ENCODE results near the gene ZFYVE28. TPM values are rescaled to one million over a fixed set of nuclear protein-coding genes. Genes with fewer than 3 reads are reported as not detected.
A peak's percentile ranks its signal among the peaks of the same experiment; 100 is the strongest.

Gene ZFYVE28
- total RNA-seq, 4 donors from 2014 or later, result 8.9 to 19.1 (median 16.4) TPM

DNA sequence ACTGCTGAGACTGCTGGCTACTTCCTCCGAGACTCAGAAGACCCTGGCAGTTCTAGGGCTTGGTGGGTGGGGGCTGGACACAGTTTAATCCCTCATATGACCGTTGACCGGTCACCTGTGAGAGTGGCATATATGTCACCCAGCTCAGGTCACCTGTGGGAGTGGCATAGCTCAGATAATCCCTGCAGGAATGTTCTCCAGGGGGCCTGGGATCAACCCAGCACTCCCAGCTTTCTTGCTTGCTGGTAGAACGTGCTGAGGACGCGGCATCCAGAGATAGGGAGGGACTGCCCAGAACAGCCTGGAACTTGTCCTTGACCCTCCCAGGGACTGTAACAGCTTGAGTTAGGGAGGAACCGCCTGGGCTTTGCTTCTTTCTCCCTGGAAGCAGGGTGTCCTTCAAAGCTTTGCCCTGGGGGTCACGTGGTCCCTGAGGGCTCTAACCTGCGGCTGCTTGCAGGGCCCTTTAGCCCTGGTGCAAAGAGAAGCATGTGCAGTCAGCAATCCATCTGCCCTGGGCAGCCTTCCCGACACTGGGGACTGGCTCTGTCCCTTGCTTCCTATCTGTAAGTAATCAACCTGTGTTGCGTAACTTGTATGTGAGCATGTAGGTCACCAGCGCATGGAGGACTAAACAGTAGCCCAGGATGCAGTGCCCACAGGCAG, 55.3 kb downstream of the ZFYVE28 start:
- peak; percentile 69 to 77 for DNase-seq
- 67 to 75% methylated on average over 7 to 10 of the region's 12 CpGs for WGBS, 2 donors

DNA sequence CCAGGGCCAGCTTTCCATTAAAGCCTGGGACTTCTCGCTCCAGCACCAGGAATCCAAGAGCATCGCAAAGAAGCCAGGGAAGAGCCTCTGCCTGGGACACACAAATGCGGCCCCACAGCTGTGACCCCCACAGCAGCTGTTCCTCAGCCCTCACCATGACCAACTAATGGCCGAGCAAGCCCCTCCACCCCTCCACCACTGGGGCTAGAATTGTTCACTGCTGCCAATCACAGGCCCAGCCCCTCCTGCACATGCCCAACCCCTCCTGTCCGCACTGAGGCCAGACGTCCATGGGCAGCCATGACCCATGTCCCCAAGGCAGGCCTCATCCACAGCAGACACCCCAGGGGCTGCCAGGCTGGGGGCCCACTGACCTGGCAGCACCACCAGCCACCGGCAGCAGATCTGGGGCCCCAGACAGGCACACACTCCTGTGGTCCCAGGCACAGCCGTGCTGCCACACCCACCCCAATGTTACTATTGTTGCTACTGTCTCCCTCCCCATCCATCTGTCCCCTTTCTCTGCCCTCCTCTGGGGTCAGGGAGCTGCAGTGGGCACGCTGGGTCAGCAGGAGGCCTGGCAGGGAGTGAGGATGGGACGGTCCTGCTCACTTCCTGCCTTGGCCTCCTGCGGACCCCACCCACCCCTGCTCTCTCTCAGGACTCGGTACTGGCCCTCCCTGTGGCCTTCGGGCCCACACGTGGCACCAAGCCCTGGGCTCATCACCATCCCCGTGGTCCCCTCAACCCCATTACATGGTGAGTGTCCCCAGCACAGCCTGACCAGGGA, 56.0 kb downstream of the ZFYVE28 start:
- TF ChIP-seq, protein P1, sequence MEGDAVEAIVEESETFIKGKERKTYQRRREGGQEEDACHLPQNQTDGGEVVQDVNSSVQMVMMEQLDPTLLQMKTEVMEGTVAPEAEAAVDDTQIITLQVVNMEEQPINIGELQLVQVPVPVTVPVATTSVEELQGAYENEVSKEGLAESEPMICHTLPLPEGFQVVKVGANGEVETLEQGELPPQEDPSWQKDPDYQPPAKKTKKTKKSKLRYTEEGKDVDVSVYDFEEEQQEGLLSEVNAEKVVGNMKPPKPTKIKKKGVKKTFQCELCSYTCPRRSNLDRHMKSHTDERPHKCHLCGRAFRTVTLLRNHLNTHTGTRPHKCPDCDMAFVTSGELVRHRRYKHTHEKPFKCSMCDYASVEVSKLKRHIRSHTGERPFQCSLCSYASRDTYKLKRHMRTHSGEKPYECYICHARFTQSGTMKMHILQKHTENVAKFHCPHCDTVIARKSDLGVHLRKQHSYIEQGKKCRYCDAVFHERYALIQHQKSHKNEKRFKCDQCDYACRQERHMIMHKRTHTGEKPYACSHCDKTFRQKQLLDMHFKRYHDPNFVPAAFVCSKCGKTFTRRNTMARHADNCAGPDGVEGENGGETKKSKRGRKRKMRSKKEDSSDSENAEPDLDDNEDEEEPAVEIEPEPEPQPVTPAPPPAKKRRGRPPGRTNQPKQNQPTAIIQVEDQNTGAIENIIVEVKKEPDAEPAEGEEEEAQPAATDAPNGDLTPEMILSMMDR (IDR thresholded peaks at IDR 0.05), result no peak
- no peak for TF ChIP-seq POLR2A (IDR thresholded peaks at IDR 0.05)
- WGBS, 2 donors, result 85 to 92% methylated on average over 11 to 12 of the region's 15 CpGs
- peaks cover 16 to 21% of the 10 kb centered on the region in 2 donors for H3K4me1 ChIP-seq
- no peak overlapping the region for H3K4me3 ChIP-seq (replicated peaks in 1 of 3)
- DNase-seq, result no peak
- intact Hi-C loops (cut with DNase I), result no loop called here
- no peaks in the 10 kb centered on the region for H3K36me3 ChIP-seq
- H3K27me3 ChIP-seq, result no peaks in the 10 kb centered on the region
- no peaks in the 10 kb centered on the region for H3K9me3 ChIP-seq
- H3K27ac ChIP-seq, result peak overlapping the region in 1 of 3 donors; percentile 49

More for the DNA sequence above, 55.3 kb downstream of the ZFYVE28 start:
- no peaks in the 10 kb centered on the region for H3K9me3 ChIP-seq
- H3K27me3 ChIP-seq, result no peaks in the 10 kb centered on the region
- peaks cover 16 to 21% of the 10 kb centered on the region in 2 donors for H3K4me1 ChIP-seq
- peak overlapping the region in 1 of 3 donors; percentile 49 for H3K27ac ChIP-seq
- TF ChIP-seq POLR2A (IDR thresholded peaks at IDR 0.05), result no peak
- TF ChIP-seq, protein P1 (IDR thresholded peaks at IDR 0.05), result no peak
- intact Hi-C loops (cut with DNase I), result no loop called here
- no peaks in the 10 kb centered on the region for H3K36me3 ChIP-seq
- no peak overlapping the region for H3K4me3 ChIP-seq (replicated peaks in 1 of 3)

DNA sequence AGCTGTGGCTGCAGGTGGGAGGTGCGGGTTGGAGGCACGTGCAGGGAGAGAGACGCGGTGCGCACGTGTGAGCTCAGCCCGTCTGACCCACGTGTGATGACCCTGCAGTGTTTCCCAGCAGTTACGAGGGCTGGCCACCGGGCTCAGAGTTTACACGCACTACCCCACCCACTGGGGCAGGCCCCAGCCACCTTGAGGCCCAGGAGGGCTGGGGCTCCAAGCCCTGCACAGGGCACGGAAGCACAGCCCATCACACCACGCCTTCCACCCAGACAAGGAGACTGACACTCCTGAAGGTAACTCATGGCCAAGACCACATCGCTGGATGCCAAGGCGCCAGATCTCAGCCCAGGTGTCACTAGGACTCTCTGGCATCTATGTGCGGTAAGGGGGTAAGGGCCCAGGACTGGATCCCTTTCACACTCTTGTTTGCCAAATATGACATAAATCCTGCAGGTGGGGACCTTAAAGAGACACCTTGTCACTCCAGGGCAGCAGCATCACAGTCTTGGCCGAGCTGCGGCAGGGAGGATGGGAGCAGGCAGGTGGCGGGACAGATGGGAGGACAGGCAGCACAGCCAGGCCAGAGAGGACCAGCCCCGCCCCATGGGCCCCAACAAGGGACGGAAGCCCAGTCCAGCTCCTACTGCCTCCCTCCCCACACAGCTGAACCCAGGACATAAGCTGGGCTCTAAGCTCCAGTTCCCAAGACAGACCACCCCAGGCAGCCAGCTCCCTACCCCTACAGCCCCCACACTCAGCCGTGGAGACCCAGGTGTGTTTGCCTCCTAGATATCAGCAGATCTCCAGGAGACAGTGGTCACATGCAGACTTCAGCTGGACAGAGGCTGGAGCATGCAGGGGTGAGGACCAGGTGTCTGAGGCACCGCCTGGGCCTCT, 56.8 kb downstream of the ZFYVE28 start:
- Histone ChIP-seq H3K27me3 (no peaks in the 10 kb centered on the region), H3K4me3 (replicated peaks in 1 of 3) (no peak overlapping the region), H3K36me3 (no peaks in the 10 kb centered on the region), H3K4me1 (peaks cover 16 to 21% of the 10 kb centered on the region in 2 donors), H3K27ac (no peak overlapping the region), H3K9me3 (no peaks in the 10 kb centered on the region)
- 84 to 92% methylated on average over 18 to 21 of the region's 23 CpGs for WGBS, 2 donors
- DNase-seq, result no peak
- TF ChIP-seq POLR2A (IDR thresholded peaks at IDR 0.05), result no peak
- TF ChIP-seq, protein P1 (IDR thresholded peaks at IDR 0.05), result no peak
- intact Hi-C loops (cut with DNase I), result no loop called here

DNA sequence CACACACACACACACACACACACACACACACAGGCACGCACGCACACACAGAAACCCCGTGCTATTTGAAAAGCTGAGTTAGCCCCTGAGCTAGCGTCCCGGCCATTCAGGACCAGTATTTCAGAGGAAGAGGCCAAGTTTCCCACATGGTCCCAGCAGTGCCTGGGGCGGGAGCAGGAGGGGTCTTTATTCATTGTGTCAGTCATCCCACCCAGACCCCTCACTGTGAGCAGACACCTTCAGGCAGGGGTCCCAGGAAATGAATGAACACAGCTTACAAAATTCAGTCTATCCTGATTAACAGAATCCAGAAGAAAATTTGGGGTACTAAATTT, 58.1 kb downstream of the ZFYVE28 start:
- TF ChIP-seq, protein P1 (IDR thresholded peaks at IDR 0.05), result no peak
- TF ChIP-seq POLR2A (IDR thresholded peaks at IDR 0.05), result no peak
- intact Hi-C loops (cut with DNase I), result no loop called here
- no peaks in the 10 kb centered on the region for H3K36me3 ChIP-seq
- no peaks in the 10 kb centered on the region for H3K9me3 ChIP-seq
- peaks cover 13 to 16% of the 10 kb centered on the region in 2 donors for H3K4me1 ChIP-seq
- no peak overlapping the region for H3K4me3 ChIP-seq (replicated peaks in 1 of 3)
- no peak for DNase-seq
- H3K27ac ChIP-seq, result no peak overlapping the region
- WGBS, 2 donors, result 90 to 91% methylated on average over 2 to 6 of the region's 6 CpGs
- no peaks in the 10 kb centered on the region for H3K27me3 ChIP-seq
